Measurements from ENCODE around the gene TEDC2. TPM values are rescaled to one million over a fixed set of nuclear protein-coding genes. Genes with fewer than 3 reads are reported as not detected.

Gene TEDC2
- total and polyA plus RNA-seq, 10 of the 15 experiments (the other 5 are each of a cell fraction or from before 2014, with no cell fraction given), result 0.23 to 47.9 (median 19.1) TPM

DNA sequence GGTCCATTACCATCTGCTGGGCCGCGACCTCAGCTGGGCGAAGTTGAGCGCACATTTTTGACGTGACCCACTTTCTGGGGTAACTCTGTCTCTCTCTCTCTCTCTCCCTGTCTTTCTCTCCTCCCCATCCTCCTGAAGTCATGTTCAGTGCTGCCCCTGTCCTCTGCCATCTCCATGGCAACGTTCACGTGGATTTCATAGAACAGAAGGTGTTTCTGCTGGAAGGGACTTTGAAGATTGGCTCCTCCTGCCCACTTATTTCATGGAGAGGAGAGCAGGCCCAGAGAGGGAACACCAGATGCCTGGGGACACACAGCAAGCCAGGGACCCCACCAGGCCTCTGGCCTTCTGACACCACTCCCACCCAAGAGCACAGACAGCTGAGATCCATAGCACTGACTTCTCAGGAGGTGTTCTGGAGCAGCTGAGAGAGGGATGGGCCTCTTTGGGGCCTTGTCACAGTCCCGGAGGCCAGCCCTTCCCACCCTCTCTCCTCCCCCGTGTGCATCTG, 34.8 kb upstream of the TEDC2 start:
- WGBS (ENCODE audit: insufficient coverage, insufficient replicate concordance, low lambda C conversion rate, missing lambda C conversion rate), result 64% methylated on average over 9 of the region's 9 CpGs
- ATAC-seq, result no peak
- SMC1A ChIA-PET (ENCODE audit: uncharacterized antibody, unreplicated experiment), result no interaction called here
- H3K4me3 ChIP-seq, result no peak overlapping the region
- POLR2A ChIA-PET, result interaction anchor here (0.6 kb wide), 1 partner anchor 527 kb away, joined by 6 read pairs; no protein-coding TSS in a partner anchor
- H3K9me3 ChIP-seq (replicated peaks; ENCODE audit: control insufficient read depth, insufficient read depth, low read length), result no peaks in the 10 kb centered on the region
- RAD21 ChIA-PET (ENCODE audit: unreplicated experiment), result no interaction called here
- BruUV-seq (replicated peaks), result no TSS peak
- H3K9ac ChIP-seq (ENCODE audit: control insufficient read depth, insufficient read depth, low read length), result no peak overlapping the region
- H3K27ac ChIP-seq (ENCODE audit: control insufficient read depth, insufficient read depth), result no peak overlapping the region
- FAIRE-seq, result no peak
- H3K79me2 ChIP-seq (ENCODE audit: control insufficient read depth, insufficient read depth, low read length), result peaks cover 9% of the 10 kb centered on the region
- CTCF ChIA-PET, result no interaction called here
- DNase-seq (ENCODE audit: low read depth, low spot score), result no peak
- intact Hi-C loops (cut with micrococcal nuclease; ENCODE audit: unreplicated experiment) (no loop called here), in situ Hi-C loops (cut with MboI) (no loop called here)
- peaks cover 6% of the 10 kb centered on the region for H3K4me1 ChIP-seq (ENCODE audit: control insufficient read depth, insufficient read depth, low read length)
- H4K20me1 ChIP-seq (ENCODE audit: control insufficient read depth, insufficient read depth), result no peaks in the 10 kb centered on the region
- no peaks in the 10 kb centered on the region for H3K36me3 ChIP-seq (ENCODE audit: control insufficient read depth in 2 of 2, insufficient read depth in 2 of 2, low read length in 1 of 2)
- TF ChIP-seq, protein P1, sequence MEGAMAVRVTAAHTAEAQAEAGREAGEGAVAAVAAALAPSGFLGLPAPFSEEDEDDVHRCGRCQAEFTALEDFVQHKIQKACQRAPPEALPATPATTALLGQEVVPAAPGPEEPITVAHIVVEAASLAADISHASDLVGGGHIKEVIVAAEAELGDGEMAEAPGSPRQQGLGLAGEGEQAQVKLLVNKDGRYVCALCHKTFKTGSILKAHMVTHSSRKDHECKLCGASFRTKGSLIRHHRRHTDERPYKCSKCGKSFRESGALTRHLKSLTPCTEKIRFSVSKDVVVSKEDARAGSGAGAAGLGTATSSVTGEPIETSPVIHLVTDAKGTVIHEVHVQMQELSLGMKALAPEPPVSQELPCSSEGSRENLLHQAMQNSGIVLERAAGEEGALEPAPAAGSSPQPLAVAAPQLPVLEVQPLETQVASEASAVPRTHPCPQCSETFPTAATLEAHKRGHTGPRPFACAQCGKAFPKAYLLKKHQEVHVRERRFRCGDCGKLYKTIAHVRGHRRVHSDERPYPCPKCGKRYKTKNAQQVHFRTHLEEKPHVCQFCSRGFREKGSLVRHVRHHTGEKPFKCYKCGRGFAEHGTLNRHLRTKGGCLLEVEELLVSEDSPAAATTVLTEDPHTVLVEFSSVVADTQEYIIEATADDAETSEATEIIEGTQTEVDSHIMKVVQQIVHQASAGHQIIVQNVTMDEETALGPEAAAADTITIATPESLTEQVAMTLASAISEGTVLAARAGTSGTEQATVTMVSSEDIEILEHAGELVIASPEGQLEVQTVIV (IDR thresholded peaks at IDR 0.05; ENCODE audit: borderline replicate concordance, partially characterized antibody), result no peak
- no peak for TF ChIP-seq BMI1 (IDR thresholded peaks at IDR 0.05; ENCODE audit: borderline replicate concordance)
- TF ChIP-seq POLR2A (IDR thresholded peaks at IDR 0.05; ENCODE audit: low read depth, low read length), result 0 out of 2 replicates have a peak, but pooled peaks have one; percentile 32
- no peak for TF ChIP-seq BRCA1 (IDR thresholded peaks at IDR 0.05; ENCODE audit: low read depth, low read length)
- H3K27me3 ChIP-seq (replicated peaks in 1 of 2; ENCODE audit: control insufficient read depth in 2 of 2, insufficient read depth in 2 of 2, low read length in 1 of 2), result no peaks in the 10 kb centered on the region
- H3K4me2 ChIP-seq (ENCODE audit: control insufficient read depth, insufficient read depth), result no peak overlapping the region
- H2AFZ ChIP-seq (ENCODE audit: control insufficient read depth, low read depth, low read length), result no peak overlapping the region

DNA sequence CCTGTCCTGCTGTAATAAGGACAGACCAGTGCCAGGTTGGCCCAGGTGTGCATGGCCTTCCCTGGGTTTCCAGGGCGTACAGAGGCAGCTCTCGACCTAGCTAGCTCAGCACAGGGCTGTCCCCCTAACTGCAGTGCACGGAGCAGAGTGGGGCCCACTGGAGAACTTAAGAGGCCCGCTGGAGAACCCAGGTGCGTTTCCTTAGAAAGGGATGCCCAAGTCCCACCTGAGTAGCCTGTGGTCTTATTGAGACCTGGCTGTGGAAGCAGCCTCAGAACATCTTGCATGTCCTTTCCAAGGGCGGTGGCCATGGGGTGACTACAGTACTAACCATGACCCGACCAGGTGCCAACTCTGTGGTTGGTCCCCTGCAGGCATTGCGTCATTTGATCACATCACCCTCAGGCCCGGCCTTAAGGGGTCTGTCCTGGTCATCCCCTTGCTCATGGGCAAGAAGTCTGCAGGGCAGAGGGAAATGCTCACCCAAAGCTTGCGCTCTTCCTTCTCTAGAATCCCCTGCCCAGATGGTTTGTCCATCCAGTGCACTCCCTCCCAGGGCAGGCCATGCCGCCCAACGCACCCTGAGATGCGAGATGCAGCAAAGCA, 34.0 kb upstream of the TEDC2 start:
- POLR2A ChIA-PET, result interaction anchor here (0.6 kb wide), 1 partner anchor 528 kb away, joined by 6 read pairs; no protein-coding TSS in a partner anchor
- no peaks in the 10 kb centered on the region for H4K20me1 ChIP-seq (ENCODE audit: control insufficient read depth, insufficient read depth)
- H3K79me2 ChIP-seq (ENCODE audit: control insufficient read depth, insufficient read depth, low read length), result peaks cover 17% of the 10 kb centered on the region
- H3K36me3 ChIP-seq (ENCODE audit: control insufficient read depth in 2 of 2, insufficient read depth in 2 of 2, low read length in 1 of 2), result no peaks in the 10 kb centered on the region
- RAD21 ChIA-PET (ENCODE audit: unreplicated experiment), result no interaction called here
- H3K4me2 ChIP-seq (ENCODE audit: control insufficient read depth, insufficient read depth), result no peak overlapping the region
- no peak overlapping the region for H3K9ac ChIP-seq (ENCODE audit: control insufficient read depth, insufficient read depth, low read length)
- no peak overlapping the region for H3K27ac ChIP-seq (ENCODE audit: control insufficient read depth, insufficient read depth)
- no peak for ATAC-seq
- no TSS peak for BruUV-seq (replicated peaks)
- in situ Hi-C loops (cut with MboI), result no loop called here
- SMC1A ChIA-PET (ENCODE audit: uncharacterized antibody, unreplicated experiment), result no interaction called here
- H2AFZ ChIP-seq (ENCODE audit: control insufficient read depth, low read depth, low read length), result no peak overlapping the region
- DNase-seq (ENCODE audit: low read depth, low spot score), result no peak
- peaks cover 6% of the 10 kb centered on the region for H3K4me1 ChIP-seq (ENCODE audit: control insufficient read depth, insufficient read depth, low read length)
- H3K27me3 ChIP-seq (replicated peaks in 1 of 2; ENCODE audit: control insufficient read depth in 2 of 2, insufficient read depth in 2 of 2, low read length in 1 of 2), result no peaks in the 10 kb centered on the region
- no peaks in the 10 kb centered on the region for H3K9me3 ChIP-seq (replicated peaks; ENCODE audit: control insufficient read depth, insufficient read depth, low read length)
- FAIRE-seq, result no peak
- 69% methylated on average over 13 of the region's 13 CpGs for WGBS (ENCODE audit: insufficient coverage, insufficient replicate concordance, low lambda C conversion rate, missing lambda C conversion rate)
- CTCF ChIA-PET, result no interaction called here
- intact Hi-C loops (cut with micrococcal nuclease; ENCODE audit: unreplicated experiment), result no loop called here
- H3K4me3 ChIP-seq, result no peak overlapping the region
- TF ChIP-seq CBX3 (IDR thresholded peaks at IDR 0.05; ENCODE audit: borderline replicate concordance, low read depth) (no peak), BACH1 (IDR thresholded peaks at IDR 0.05; ENCODE audit: borderline replicate concordance) (no peak), BMI1 (IDR thresholded peaks at IDR 0.05; ENCODE audit: borderline replicate concordance) (no peak), CBFB (IDR thresholded peaks at IDR 0.05; ENCODE audit: low read depth) (no peak), TCF3 (IDR thresholded peaks at IDR 0.05; ENCODE audit: borderline replicate concordance, insufficient read depth, low read depth, low read length) (no peak), SUZ12 (IDR thresholded peaks at IDR 0.05; ENCODE audit: unreplicated experiment) (no peak), IKZF2 (IDR thresholded peaks at IDR 0.05) (no peak)
- TF ChIP-seq, protein P2, sequence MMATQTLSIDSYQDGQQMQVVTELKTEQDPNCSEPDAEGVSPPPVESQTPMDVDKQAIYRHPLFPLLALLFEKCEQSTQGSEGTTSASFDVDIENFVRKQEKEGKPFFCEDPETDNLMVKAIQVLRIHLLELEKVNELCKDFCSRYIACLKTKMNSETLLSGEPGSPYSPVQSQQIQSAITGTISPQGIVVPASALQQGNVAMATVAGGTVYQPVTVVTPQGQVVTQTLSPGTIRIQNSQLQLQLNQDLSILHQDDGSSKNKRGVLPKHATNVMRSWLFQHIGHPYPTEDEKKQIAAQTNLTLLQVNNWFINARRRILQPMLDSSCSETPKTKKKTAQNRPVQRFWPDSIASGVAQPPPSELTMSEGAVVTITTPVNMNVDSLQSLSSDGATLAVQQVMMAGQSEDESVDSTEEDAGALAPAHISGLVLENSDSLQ (IDR thresholded peaks at IDR 0.05), result no peak
- TF ChIP-seq, protein P3, sequence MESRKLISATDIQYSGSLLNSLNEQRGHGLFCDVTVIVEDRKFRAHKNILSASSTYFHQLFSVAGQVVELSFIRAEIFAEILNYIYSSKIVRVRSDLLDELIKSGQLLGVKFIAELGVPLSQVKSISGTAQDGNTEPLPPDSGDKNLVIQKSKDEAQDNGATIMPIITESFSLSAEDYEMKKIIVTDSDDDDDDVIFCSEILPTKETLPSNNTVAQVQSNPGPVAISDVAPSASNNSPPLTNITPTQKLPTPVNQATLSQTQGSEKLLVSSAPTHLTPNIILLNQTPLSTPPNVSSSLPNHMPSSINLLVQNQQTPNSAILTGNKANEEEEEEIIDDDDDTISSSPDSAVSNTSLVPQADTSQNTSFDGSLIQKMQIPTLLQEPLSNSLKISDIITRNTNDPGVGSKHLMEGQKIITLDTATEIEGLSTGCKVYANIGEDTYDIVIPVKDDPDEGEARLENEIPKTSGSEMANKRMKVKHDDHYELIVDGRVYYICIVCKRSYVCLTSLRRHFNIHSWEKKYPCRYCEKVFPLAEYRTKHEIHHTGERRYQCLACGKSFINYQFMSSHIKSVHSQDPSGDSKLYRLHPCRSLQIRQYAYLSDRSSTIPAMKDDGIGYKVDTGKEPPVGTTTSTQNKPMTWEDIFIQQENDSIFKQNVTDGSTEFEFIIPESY (IDR thresholded peaks at IDR 0.05), result no peak

Data from GM12878 (cell line).